ENCODE data around the gene SNHG17.
A peak's percentile ranks its signal among the peaks of the same experiment; 100 is the strongest.
"Not testable (repeated sequence)": the region's sequence is repeated elsewhere in the genome, so short reads cannot be mapped to it uniquely, and the experiment has no call there.

The SNHG17 gene

GRCh38 chr20:38406476-38406875 lies 28.7 kb downstream of the SNHG17 start:
- Histone ChIP-seq H3K27me3 (ENCODE audit: insufficient read depth, low read depth, severe bottlenecking) (no peaks in the 10 kb centered on the region), H3K27ac (no peak overlapping the region), H3K4me3 (ENCODE audit: low read depth, low read length) (no peak overlapping the region), H3K36me3 (no peaks in the 10 kb centered on the region), H3K9me3 (ENCODE audit: severe bottlenecking) (no peaks in the 10 kb centered on the region)
- no peak for DNase-seq
- TF ChIP-seq, protein P1, sequence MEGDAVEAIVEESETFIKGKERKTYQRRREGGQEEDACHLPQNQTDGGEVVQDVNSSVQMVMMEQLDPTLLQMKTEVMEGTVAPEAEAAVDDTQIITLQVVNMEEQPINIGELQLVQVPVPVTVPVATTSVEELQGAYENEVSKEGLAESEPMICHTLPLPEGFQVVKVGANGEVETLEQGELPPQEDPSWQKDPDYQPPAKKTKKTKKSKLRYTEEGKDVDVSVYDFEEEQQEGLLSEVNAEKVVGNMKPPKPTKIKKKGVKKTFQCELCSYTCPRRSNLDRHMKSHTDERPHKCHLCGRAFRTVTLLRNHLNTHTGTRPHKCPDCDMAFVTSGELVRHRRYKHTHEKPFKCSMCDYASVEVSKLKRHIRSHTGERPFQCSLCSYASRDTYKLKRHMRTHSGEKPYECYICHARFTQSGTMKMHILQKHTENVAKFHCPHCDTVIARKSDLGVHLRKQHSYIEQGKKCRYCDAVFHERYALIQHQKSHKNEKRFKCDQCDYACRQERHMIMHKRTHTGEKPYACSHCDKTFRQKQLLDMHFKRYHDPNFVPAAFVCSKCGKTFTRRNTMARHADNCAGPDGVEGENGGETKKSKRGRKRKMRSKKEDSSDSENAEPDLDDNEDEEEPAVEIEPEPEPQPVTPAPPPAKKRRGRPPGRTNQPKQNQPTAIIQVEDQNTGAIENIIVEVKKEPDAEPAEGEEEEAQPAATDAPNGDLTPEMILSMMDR (IDR thresholded peaks at IDR 0.05; ENCODE audit: low read depth, low read length), result no peak

- TF ChIP-seq, protein P1 (IDR thresholded peaks at IDR 0.05; ENCODE audit: low read depth, low read length), result no peak
- Histone ChIP-seq H3K36me3 (no peaks in the 10 kb centered on the region), H3K9me3 (ENCODE audit: severe bottlenecking) (peaks cover 3% of the 10 kb centered on the region), H3K4me3 (ENCODE audit: low read depth, low read length) (no peak overlapping the region), H3K27me3 (ENCODE audit: insufficient read depth, low read depth, severe bottlenecking) (no peaks in the 10 kb centered on the region), H3K27ac (no peak overlapping the region)
- DNase-seq, result no peak
Measured at GRCh38 chr20:38405132-38405531, 30.0 kb downstream of the SNHG17 start.

GRCh38 chr20:38404016-38404415 lies 31.1 kb downstream of the SNHG17 start:
- TF ChIP-seq, protein P1 (IDR thresholded peaks at IDR 0.05; ENCODE audit: low read depth, low read length), result no peak
- DNase-seq, result no peak
- peaks cover 3% of the 10 kb centered on the region for H3K9me3 ChIP-seq (ENCODE audit: severe bottlenecking)
- H3K27ac ChIP-seq, result no peak overlapping the region
- no peaks in the 10 kb centered on the region for H3K27me3 ChIP-seq (ENCODE audit: insufficient read depth, low read depth, severe bottlenecking)
- no peak overlapping the region for H3K4me3 ChIP-seq (ENCODE audit: low read depth, low read length)
- no peaks in the 10 kb centered on the region for H3K36me3 ChIP-seq

GRCh38 chr20:38402816-38403215 lies 32.3 kb downstream of the SNHG17 start:
- DNase-seq, result no peak
- TF ChIP-seq, protein P1 (IDR thresholded peaks at IDR 0.05; ENCODE audit: low read depth, low read length), result no peak
- peaks cover 3% of the 10 kb centered on the region for H3K9me3 ChIP-seq (ENCODE audit: severe bottlenecking)
- H3K36me3 ChIP-seq, result no peaks in the 10 kb centered on the region
- H3K27me3 ChIP-seq (ENCODE audit: insufficient read depth, low read depth, severe bottlenecking), result no peaks in the 10 kb centered on the region
- no peak overlapping the region for H3K27ac ChIP-seq
- no peak overlapping the region for H3K4me3 ChIP-seq (ENCODE audit: low read depth, low read length)

DNA sequence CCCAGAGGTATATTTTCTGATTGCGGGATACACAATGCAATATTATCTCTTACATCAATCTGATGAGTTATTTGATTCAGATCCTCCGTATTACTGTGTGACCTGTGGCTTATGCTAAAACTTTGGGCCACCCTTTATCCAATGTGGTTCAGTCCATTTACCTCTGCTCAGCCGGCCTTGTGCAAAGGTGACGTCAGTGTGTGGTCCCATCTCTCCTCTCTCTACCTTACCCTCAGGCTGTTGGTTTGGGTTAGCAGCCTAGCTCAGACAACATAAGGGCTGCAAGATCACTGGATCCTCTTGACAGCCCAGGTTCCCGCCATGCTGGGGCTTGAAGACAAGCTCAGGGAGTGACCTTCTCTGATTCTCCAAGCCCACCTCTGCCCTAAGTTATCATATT lies 33.0 kb downstream of the SNHG17 start:
- TF ChIP-seq, protein P1 (IDR thresholded peaks at IDR 0.05; ENCODE audit: low read depth, low read length), result no peak
- no peak for DNase-seq
- Histone ChIP-seq H3K27ac (no peak overlapping the region), H3K27me3 (ENCODE audit: insufficient read depth, low read depth, severe bottlenecking) (no peaks in the 10 kb centered on the region), H3K36me3 (no peaks in the 10 kb centered on the region), H3K4me3 (ENCODE audit: low read depth, low read length) (no peak overlapping the region), H3K9me3 (ENCODE audit: severe bottlenecking) (peaks cover 3% of the 10 kb centered on the region)

- not testable (repeated sequence) for DNase-seq; H3K36me3 ChIP-seq; H3K4me3 ChIP-seq (ENCODE audit: low read depth, low read length); H3K9me3 ChIP-seq (ENCODE audit: severe bottlenecking); H3K27me3 ChIP-seq (ENCODE audit: insufficient read depth, low read depth, severe bottlenecking)
- peak overlapping the region; percentile 60; the same call in 1 of the 2 replicates for H3K27ac ChIP-seq
Measured at GRCh38 chr20:38395751-38396395, 39.3 kb downstream of the SNHG17 start.
